GM23248 (cell line): Measurements from ENCODE around the gene MYEOV. TPM values are rescaled to one million over a fixed set of nuclear protein-coding genes. Genes with fewer than 3 reads are reported as not detected.

Experiments used
- DNase-seq: peaks from one replicate; pipeline ENCODE4 v3.0.0-alpha.2; 2015
- H2AFZ ChIP-seq: fragments of 200-600 bp; sonication (generic); 2 replicates; pipeline ENCODE4 v1.6.1; 2016; ENCODE audit warnings: antibody characterized with exemption
- H3F3A ChIP-seq: fragments of 200-600 bp; sonication (generic); 2 replicates; pipeline ENCODE4 v1.6.1; 2016; ENCODE audit warnings: mild to moderate bottlenecking, antibody characterized with exemption, mixed run types; ENCODE audit not compliant: insufficient read depth
- H3K27ac ChIP-seq: fragments of 200-600 bp; sonication (generic); 2 replicates; pipeline ENCODE4 v1.5.1; 2016; ENCODE audit warnings: mild to moderate bottlenecking
- H3K27me3 ChIP-seq: fragments of 200-600 bp; sonication (generic); replicated peaks from 2 replicates; pipeline ENCODE4 v1.6.1; 2016; ENCODE audit warnings: mild to moderate bottlenecking; ENCODE audit not compliant: insufficient read depth
- H3K36me3 ChIP-seq: fragments of 200-600 bp; sonication (generic); 2 replicates; pipeline ENCODE4 v1.6.1; 2016; ENCODE audit warnings: low read depth, mild to moderate bottlenecking
- H3K4me1 ChIP-seq: fragments of 200-600 bp; sonication (generic); 2 replicates; pipeline ENCODE4 v1.6.1; 2016; ENCODE audit warnings: mild to moderate bottlenecking; ENCODE audit not compliant: insufficient read depth
- H3K4me2 ChIP-seq: fragments of 200-600 bp; sonication (generic); one replicate; pipeline ENCODE4 v1.6.1; 2016; ENCODE audit warnings: mild to moderate bottlenecking; ENCODE audit not compliant: unreplicated experiment
- H3K4me3 ChIP-seq: fragments of 200-600 bp; sonication (generic); 2 replicates; pipeline ENCODE4 v1.5.1; 2016; ENCODE audit warnings: mild to moderate bottlenecking
- H3K79me2 ChIP-seq: fragments of 200-600 bp; sonication (generic); 2 replicates; pipeline ENCODE4 v1.6.1; 2016; ENCODE audit warnings: mild to moderate bottlenecking; ENCODE audit not compliant: insufficient read depth
- H3K9ac ChIP-seq: fragments of 200-600 bp; sonication (generic); 2 replicates; pipeline ENCODE4 v1.6.1; 2016; ENCODE audit warnings: mild to moderate bottlenecking
- H3K9me2 ChIP-seq: fragments of 200-600 bp; sonication (generic); 2 replicates; pipeline ENCODE4 v1.6.1; 2016; ENCODE audit warnings: mixed run types, mild to moderate bottlenecking, moderate library complexity; ENCODE audit not compliant: insufficient read depth
- H3K9me3 ChIP-seq: fragments of 200-600 bp; sonication (generic); one replicate; pipeline ENCODE4 v1.6.1; 2017; ENCODE audit warnings: low read depth
- H4K20me1 ChIP-seq: fragments of 200-600 bp; sonication (generic); 2 replicates; pipeline ENCODE4 v1.6.0; 2016; ENCODE audit not compliant: insufficient read depth
- EZH2 ChIP-seq: fragments of 200-600 bp; sonication (generic); IDR thresholded peaks from 2 replicates; pipeline ENCODE4 v1.6.1; 2018; ENCODE audit warnings: antibody characterized with exemption, mild to moderate bottlenecking; ENCODE audit not compliant: insufficient read depth, poor library complexity, severe bottlenecking
- EZH2phosphoT487 ChIP-seq: fragments of 200-600 bp; sonication (generic); IDR thresholded peaks from 2 replicates; pipeline ENCODE4 v1.6.1; 2018; ENCODE audit warnings: antibody characterized with exemption, moderate library complexity, mild to moderate bottlenecking, low read depth; ENCODE audit not compliant: insufficient read depth
- WGBS, 2 experiments: methylation state at CpG; one replicate each; pipeline ENCODE4 v1.1.6; 2015 to 2017; ENCODE audit warnings: low lambda C conversion rate in 2 of 2, low coverage in 1 of 2; ENCODE audit errors: missing lambda C conversion rate in 2 of 2; 5-methylcytosine and 5-hydroxymethylcytosine counted together
- in situ Hi-C: fragments of 300-500 bp; cut with MboI; formaldehyde crosslinking; loops from 2 replicates; pipeline ENCODE4 v1.15.0; 2020
- polyA plus RNA-seq: library from polyadenylated mRNA; unstranded; fragments of >200 nt; fragmentation: Nextera tagmentation; extraction: Ambion mirVana; gene quantifications from 2 replicates; pipeline ENCODE4 v1.2.1, GENCODE V29; 2016
- total RNA-seq: library from RNA; depleted of rRNA; stranded (reverse); fragments of >200 nt; shearing (Covaris generic); gene quantifications from 2 replicates; pipeline ENCODE4 v1.2.3, GENCODE V29; 2014

MYEOV gene
- total and polyA plus RNA-seq, 2 experiments from 2014 or later, result 0.86 to 7.2 TPM

GRCh38 chr11:69294571-69295078, 670 bp downstream of the MYEOV start:
- H3K4me2 ChIP-seq, result no peak overlapping the region
- in situ Hi-C loops, result loop anchor here (10.0 kb wide), 1 partner anchor 340 kb away; no protein-coding TSS in a partner anchor
- H3K27ac ChIP-seq, result no peak overlapping the region

GRCh38 chr11:69295079-69295994, 1.4 kb downstream of the MYEOV start:
- H3K4me3 ChIP-seq, result no peak overlapping the region
- H4K20me1 ChIP-seq, result no peaks in the 10 kb centered on the region
- no peak overlapping the region for H3K27ac ChIP-seq
- no peak overlapping the region for H3K9ac ChIP-seq
- peaks cover 40% of the 10 kb centered on the region for H3K4me1 ChIP-seq
- H3K4me2 ChIP-seq, result no peak overlapping the region
- TF ChIP-seq EZH2phosphoT487 (no peak), EZH2 (no peak)
- in situ Hi-C loops, result loop anchor here (10.0 kb wide), 1 partner anchor 339 kb away; no protein-coding TSS in a partner anchor
- no peaks in the 10 kb centered on the region for H3K9me3 ChIP-seq
- H2AFZ ChIP-seq, result no peak overlapping the region
- H3K9me2 ChIP-seq, result no peaks in the 10 kb centered on the region
- DNase-seq, result no peak
- peaks cover 35% of the 10 kb centered on the region for H3F3A ChIP-seq
- WGBS, 2 experiments, result 94 to 95% methylated on average over 29 to 31 of the region's 31 CpGs
- no peaks in the 10 kb centered on the region for H3K27me3 ChIP-seq
- H3K36me3 ChIP-seq, result no peaks in the 10 kb centered on the region
- no peaks in the 10 kb centered on the region for H3K79me2 ChIP-seq

More at GRCh38 chr11:69294571-69295078, 670 bp downstream of the MYEOV start:
- no peaks in the 10 kb centered on the region for H4K20me1 ChIP-seq
- H3K9me2 ChIP-seq, result no peaks in the 10 kb centered on the region
- DNase-seq, result no peak
- no peaks in the 10 kb centered on the region for H3K79me2 ChIP-seq
- H3K27me3 ChIP-seq, result no peaks in the 10 kb centered on the region
- peaks cover 33% of the 10 kb centered on the region for H3K4me1 ChIP-seq
- peaks cover 34% of the 10 kb centered on the region for H3F3A ChIP-seq
- no peak overlapping the region for H3K4me3 ChIP-seq
- no peak overlapping the region for H2AFZ ChIP-seq
- H3K9me3 ChIP-seq, result no peaks in the 10 kb centered on the region
- H3K9ac ChIP-seq, result no peak overlapping the region
- no peaks in the 10 kb centered on the region for H3K36me3 ChIP-seq
- 92 to 93% methylated on average over 7 to 8 of the region's 8 CpGs for WGBS, 2 experiments
- TF ChIP-seq EZH2phosphoT487 (no peak), EZH2 (no peak)

- H3K79me2 ChIP-seq, result no peaks in the 10 kb centered on the region
- H3K27ac ChIP-seq, result peak overlapping the region; percentile 96
- no peaks in the 10 kb centered on the region for H4K20me1 ChIP-seq
- H3K36me3 ChIP-seq, result no peaks in the 10 kb centered on the region
- H3K4me1 ChIP-seq, result peaks cover 47% of the 10 kb centered on the region
- peaks cover 44% of the 10 kb centered on the region for H3F3A ChIP-seq
- no peak overlapping the region for H2AFZ ChIP-seq
- H3K27me3 ChIP-seq, result no peaks in the 10 kb centered on the region
- H3K9ac ChIP-seq, result peak overlapping the region; percentile 75
- peak overlapping the region; percentile 48 for H3K4me2 ChIP-seq
- H3K9me3 ChIP-seq, result no peaks in the 10 kb centered on the region
- TF ChIP-seq EZH2phosphoT487, result no peak
- TF ChIP-seq EZH2, result no peak
- in situ Hi-C loops, result loop anchor here (10.0 kb wide), 1 partner anchor 339 kb away; no protein-coding TSS in a partner anchor
- peak overlapping the region; percentile 20; the same call in 1 of the 2 replicates for H3K4me3 ChIP-seq
- peak; percentile 92 for DNase-seq
- H3K9me2 ChIP-seq, result no peaks in the 10 kb centered on the region
- WGBS, 2 experiments, result 62 to 65% methylated on average over 18 of the region's 18 CpGs
Measured at GRCh38 chr11:69295995-69296889, 2.3 kb downstream of the MYEOV start.
